ENCODE measurements around the gene ADGRF5.

DNA sequence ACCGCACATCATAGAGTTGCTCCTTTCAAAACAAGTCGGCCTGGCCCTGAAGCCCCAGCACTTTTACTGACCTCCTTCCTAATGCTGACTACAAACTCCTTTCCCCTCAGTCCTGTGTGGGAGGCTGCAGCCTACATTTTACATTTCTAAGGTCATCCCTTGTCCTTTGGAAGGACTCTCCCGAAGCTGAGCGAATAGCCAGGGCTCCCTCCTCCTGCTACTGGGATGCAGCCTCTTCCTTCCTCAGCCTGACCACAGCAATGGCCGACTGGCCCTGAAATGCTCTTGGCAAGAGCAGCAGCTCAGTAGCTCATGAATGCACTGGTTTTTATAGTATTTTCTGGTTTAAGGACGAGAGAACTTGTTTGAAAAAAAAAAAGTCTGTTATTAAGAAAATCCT, 679 bp downstream of the ADGRF5 start:
- TF ChIP-seq, protein P1, sequence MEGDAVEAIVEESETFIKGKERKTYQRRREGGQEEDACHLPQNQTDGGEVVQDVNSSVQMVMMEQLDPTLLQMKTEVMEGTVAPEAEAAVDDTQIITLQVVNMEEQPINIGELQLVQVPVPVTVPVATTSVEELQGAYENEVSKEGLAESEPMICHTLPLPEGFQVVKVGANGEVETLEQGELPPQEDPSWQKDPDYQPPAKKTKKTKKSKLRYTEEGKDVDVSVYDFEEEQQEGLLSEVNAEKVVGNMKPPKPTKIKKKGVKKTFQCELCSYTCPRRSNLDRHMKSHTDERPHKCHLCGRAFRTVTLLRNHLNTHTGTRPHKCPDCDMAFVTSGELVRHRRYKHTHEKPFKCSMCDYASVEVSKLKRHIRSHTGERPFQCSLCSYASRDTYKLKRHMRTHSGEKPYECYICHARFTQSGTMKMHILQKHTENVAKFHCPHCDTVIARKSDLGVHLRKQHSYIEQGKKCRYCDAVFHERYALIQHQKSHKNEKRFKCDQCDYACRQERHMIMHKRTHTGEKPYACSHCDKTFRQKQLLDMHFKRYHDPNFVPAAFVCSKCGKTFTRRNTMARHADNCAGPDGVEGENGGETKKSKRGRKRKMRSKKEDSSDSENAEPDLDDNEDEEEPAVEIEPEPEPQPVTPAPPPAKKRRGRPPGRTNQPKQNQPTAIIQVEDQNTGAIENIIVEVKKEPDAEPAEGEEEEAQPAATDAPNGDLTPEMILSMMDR (conservative IDR thresholded peaks at IDR 0.05), result no peak
- no peak for TF ChIP-seq EZH2 (IDR thresholded peaks at IDR 0.05; ENCODE audit: low read depth)
